GM18508 (cell line): ENCODE results near the gene PITPNC1.

Source experiments
- ATAC-seq: cut with Tn5 transposase; IDR thresholded peaks from one replicate; pipeline ENCODE4 v1.9.1; 2021; ENCODE audit warnings: moderate number of reproducible peaks; ENCODE audit not compliant: insufficient read depth, unreplicated experiment

PITPNC1 gene

GRCh38 chr17:67662712-67663111 is 285.6 kb downstream of the PITPNC1 start:
- ATAC-seq = no peak

- ATAC-seq = no peak
Observed at GRCh38 chr17:67663457-67663856, 286.4 kb downstream of the PITPNC1 start.

- no peak for ATAC-seq
Observed at GRCh38 chr17:67666028-67666427, 288.9 kb downstream of the PITPNC1 start.

DNA sequence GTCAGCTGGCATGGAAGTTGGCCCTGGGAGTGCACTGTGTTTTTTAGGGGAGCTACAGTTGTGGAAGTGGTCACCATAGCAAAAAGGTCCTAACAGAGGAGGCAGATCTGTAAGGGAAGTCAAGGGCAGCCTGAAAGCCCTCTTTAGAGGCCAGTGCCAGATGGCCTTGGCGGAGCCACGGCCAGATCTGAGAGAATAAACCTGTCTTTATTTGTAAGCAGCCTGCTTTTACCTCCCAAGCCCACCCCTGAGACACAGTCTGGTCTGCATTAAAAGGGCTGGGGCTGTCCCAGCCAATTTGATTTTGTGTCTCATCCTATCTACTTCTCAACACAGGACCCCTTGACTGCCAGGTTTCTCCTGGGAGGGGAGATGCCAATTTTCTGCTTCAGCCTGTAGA is 289.6 kb downstream of the PITPNC1 start:
- ATAC-seq = no peak

- ATAC-seq = no peak
Observed at GRCh38 chr17:67671493-67671892, 294.4 kb downstream of the PITPNC1 start.

DNA sequence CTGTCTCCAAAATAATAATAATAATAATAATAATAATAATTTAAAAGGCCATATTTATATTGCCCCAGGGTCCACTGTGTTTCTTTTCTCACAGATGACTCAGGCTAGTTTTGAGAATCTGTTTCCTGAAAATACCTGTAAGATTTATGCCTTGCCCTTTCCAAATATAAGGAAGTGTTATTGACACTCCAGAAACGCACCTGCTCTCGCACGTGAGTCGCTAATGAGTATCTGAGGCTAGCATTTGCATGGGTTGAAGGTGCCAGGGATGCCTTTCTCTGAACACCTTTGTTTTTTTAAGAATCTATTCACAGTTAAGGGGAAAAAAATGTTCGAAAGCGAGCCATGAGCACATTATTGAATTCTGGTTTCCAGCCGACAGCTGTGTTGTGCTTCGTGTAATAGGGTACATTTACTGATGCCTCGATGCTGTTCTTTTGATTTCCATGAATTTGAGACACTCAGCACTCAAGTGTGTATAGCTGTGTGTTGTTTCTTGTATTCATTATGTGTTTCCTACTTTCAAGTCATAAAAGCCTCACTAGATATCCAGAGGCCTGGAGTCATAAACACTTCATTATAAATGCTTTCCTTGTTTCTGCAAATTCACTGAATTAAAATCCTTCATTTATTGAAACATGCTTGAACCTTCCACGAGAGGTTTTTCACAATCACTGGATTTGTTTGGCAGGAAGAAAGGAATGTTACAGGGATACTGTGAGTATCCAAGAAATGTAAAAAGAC is 295.7 kb downstream of the PITPNC1 start:
- no peak for ATAC-seq

GRCh38 chr17:67675481-67675880 is 298.4 kb downstream of the PITPNC1 start:
- no peak for ATAC-seq

DNA sequence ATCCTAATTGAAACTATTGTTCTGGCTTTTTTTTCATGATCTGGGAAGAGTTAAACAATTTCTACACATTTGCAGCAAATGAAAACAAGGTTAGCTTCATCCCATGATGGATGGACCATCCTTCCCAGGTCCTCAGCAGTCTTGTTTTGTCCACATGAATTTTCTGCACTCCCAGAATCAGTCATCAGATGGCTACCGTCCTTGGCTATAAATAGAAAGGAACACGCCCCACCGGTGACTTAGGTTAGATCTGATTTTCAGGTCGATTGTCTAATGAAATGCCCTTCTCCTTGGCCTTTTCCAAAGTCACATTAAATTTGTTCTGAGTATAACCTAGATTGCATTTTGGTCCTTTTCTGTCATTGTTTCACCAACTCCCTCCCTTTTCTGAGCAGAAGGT is 299.2 kb downstream of the PITPNC1 start:
- ATAC-seq = no peak

DNA sequence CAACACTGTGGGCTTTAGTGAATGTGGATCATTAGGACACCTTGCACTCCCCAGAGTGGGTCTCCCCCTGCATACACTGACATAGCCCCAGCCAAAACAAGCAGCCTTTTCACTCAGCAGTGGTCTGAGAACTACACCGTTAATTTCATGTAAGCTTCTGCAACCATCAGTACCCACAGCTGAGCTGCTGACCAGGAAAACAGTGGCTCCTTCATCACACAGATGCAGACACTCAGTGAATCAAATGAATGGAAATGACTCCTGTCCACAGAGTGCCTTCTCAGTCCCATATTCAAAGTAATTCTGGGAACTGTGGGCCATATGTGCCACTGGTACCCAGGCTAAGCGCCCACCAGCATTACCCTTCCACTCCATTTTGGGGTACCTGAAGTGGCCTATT is 301.3 kb downstream of the PITPNC1 start:
- no peak for ATAC-seq

DNA sequence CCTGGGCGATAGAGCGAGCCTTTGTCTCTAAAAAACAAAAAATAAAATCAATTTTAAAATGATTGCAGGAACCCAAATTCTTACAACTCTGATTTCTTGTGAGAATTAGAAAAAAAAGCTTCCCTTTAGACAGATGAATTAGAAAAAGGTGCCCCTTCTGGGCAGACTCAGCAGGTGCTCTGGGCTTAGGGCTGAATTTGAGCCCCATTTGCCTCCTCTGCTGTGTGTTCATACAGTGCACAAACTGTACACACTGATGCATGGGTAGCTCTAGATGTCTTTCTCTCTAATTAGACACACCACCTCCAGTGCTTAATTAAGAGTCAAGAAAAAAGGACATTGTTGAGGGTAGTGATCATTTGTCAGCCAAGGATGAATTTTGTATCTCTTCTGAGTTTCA is 302.1 kb downstream of the PITPNC1 start:
- no peak for ATAC-seq

DNA sequence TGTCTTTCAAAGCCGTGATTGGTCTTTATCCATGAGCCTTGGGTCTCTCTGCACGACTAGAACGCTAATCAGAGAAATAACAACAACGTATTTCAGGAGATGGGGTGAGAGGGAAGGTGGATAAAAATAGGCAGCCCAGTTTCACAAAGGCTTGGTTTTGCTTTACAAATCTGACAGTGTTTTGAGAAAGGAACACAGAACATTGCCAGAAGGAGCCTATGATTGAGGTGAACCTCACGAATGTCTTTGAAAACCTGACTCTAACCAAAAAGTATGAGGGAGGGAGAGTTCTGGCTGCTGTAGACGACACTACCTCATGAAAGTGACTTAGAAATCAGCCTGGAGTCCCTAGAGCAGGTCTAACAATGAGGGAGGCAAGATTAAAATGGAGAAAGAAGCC is 302.6 kb downstream of the PITPNC1 start:
- no peak for ATAC-seq

GRCh38 chr17:67680445-67681224 is 303.6 kb downstream of the PITPNC1 start:
- ATAC-seq = no peak

- ATAC-seq = no peak
Observed at GRCh38 chr17:67682196-67682595, 305.1 kb downstream of the PITPNC1 start.

- ATAC-seq = no peak
Observed at GRCh38 chr17:67685351-67685750, 308.3 kb downstream of the PITPNC1 start.

GRCh38 chr17:67686241-67686640 is 309.2 kb downstream of the PITPNC1 start:
- no peak for ATAC-seq

GRCh38 chr17:67687511-67687910 is 310.4 kb downstream of the PITPNC1 start:
- ATAC-seq = no peak

- no peak for ATAC-seq
Observed at GRCh38 chr17:67689534-67690177, 312.6 kb downstream of the PITPNC1 start.

DNA sequence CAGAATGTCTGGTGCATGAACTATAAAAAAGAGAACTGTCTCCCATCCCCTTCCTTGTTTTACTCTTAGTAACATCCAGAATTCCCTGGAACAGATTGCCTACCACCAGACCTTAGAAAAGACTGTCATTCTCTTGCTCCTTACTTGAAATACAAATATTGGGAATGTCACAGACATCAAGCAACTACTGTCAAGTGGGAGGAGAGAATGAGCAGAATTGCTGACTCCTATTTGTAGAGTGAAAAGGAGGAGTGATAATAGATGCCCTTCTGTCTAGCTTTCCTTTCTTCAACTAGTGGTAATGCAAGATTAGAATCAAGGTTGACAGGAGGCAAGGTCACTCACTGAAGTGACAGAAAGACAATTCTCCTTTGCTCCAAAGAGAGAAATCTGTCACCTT is 316.7 kb downstream of the PITPNC1 start:
- no peak for ATAC-seq

DNA sequence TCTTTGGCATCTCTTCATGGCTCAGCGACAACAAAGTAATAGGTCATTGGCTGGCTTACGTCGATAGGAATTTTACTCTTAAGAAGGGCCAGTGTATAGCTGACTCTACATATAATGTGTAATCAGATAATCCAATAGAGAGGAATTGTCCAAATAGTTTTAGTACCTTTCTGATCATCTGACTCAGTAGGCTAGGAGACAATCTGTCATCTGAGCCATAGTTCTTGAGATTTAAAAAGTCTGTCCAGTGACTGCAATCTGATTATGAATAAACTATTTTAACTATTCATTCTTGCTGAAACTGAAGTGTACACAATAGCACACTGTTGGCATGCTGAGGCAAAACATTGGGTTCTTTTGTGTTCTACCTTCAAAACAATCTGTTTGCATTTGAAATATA is 319.3 kb downstream of the PITPNC1 start:
- ATAC-seq = no peak

DNA sequence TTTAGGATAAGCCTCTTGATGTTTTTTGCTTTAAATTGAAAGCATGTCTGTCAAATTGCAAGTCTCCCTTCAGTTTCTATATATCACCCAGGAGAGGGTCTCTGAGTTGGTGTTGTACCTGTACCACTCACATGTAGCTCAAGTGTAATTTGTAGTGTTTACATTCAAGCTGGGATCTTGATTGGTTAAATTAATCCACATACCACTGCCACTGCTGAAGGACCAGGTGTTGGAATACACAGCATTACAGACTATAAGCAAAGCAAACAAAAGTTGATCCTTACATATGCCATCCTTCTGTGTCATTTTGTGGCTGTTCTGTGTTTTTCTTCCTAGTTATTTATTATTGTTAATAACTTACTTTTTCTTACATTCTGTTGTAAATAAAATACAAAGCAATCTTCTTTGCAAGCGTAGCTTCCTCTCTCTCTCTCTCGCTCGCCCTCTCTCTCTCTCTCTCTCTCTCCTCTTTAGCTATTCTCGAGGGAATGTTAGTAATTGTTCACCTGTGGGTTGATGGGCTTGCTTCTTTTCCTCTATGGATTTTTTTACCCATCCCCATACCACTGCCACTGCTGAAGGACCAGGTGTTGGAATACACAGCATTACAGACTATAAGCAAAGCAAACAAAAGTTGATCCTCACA is 319.9 kb downstream of the PITPNC1 start:
- no peak for ATAC-seq
